Endothelial cell of umbilical vein (primary cell): ENCODE results near the gene IL36B. TPM values are rescaled to one million over a fixed set of nuclear protein-coding genes. Genes with fewer than 3 reads are reported as not detected.

Source experiments
- BruUV-seq: library from RNA; stranded (reverse); fragments of 400-500 nt; replicated peaks from 2 replicates; lab custom pipeline; 2021; lab: Mats Ljungman, UMichigan
- CTCF ChIA-PET: fragments of 300-600, 350-600 bp; sonication (Branson Sonifier 250); formaldehyde crosslinking; loops from one replicate; lab custom pipeline; 2021; ENCODE audit warnings: antibody characterized with exemption, inconsistent platforms; lab: Charles Lee
- POLR2A ChIA-PET: fragments of 300-600, 350-600 bp; sonication (Branson Sonifier 250); formaldehyde crosslinking; loops from one replicate; lab custom pipeline; 2021; ENCODE audit warnings: antibody characterized with exemption, inconsistent platforms; lab: Charles Lee
- DNase-seq: peaks from one replicate; pipeline ENCODE4 v3.0.0-alpha.2; 2011; ENCODE audit warnings: low read depth, low spot score
- FAIRE-seq: peaks from 2 replicates; lab custom pipeline; 2011; peaks lifted over from hg19 to GRCh38; lab: Jason Lieb, UNC
- H2AFZ ChIP-seq: 2 replicates; pipeline ENCODE4 v1.6.0; 2012; ENCODE audit warnings: low read depth, low read length, control low read depth, inconsistent platforms
- H3K27ac ChIP-seq: 2 replicates; pipeline ENCODE4 v1.5.1; 2011; ENCODE audit warnings: low read depth, mild to moderate bottlenecking, control low read depth, low read length, moderate library complexity; ENCODE audit not compliant: insufficient read depth
- H3K27me3 ChIP-seq, 2 experiments: 2 replicates each; pipeline versions ENCODE4 v1.6.0 to v1.6.1; 2011; ENCODE audit warnings: low read length in 2 of 2, mixed read lengths in 1 of 2; ENCODE audit not compliant: control insufficient read depth in 2 of 2, insufficient read depth in 2 of 2
- H3K36me3 ChIP-seq, 2 experiments: 2 replicates in 1 of 2; 3 replicates in 1 of 2; pipeline ENCODE4 v1.5.1; 2011; ENCODE audit warnings: low read length in 2 of 2, mild to moderate bottlenecking in 1 of 2, moderate library complexity in 1 of 2; ENCODE audit not compliant: control insufficient read depth in 2 of 2, insufficient read depth in 2 of 2; ENCODE audit errors: extremely low read depth in 1 of 2
- H3K4me1 ChIP-seq: 3 replicates; pipeline ENCODE4 v1.5.1; 2011; ENCODE audit warnings: mild to moderate bottlenecking, low read length; ENCODE audit not compliant: control insufficient read depth, insufficient read depth; ENCODE audit errors: extremely low read depth
- H3K4me2 ChIP-seq: 2 replicates; pipeline ENCODE4 v1.6.1; 2011; ENCODE audit warnings: low read length, control low read depth, mixed read lengths; ENCODE audit not compliant: insufficient read depth
- H3K4me3 ChIP-seq, 3 experiments: fragments of 200-600 bp in 1 of 3; sonication (generic), shearing (Covaris generic) in 1 of 3; replicated peaks in 1 of 3; 2 replicates each; pipeline ENCODE4 v1.5.1; 2011 to 2016; ENCODE audit warnings: control low read depth in 3 of 3, low read length in 3 of 3, mild to moderate bottlenecking in 2 of 3, inconsistent platforms in 1 of 3, low read depth in 1 of 3, moderate library complexity in 1 of 3; ENCODE audit not compliant: insufficient read depth in 1 of 3
- H3K79me2 ChIP-seq: 2 replicates; pipeline ENCODE4 v1.6.0; 2012; ENCODE audit warnings: low read length, inconsistent platforms; ENCODE audit not compliant: control insufficient read depth, insufficient read depth
- H3K9ac ChIP-seq: replicated peaks from 2 replicates; pipeline ENCODE3; 2011; ENCODE audit warnings: low read length, control low read depth; ENCODE audit not compliant: insufficient read depth; ENCODE audit errors: extremely low read depth
- H3K9me1 ChIP-seq: replicated peaks from 3 replicates; pipeline ENCODE4 v1.6.0; 2011; ENCODE audit warnings: mild to moderate bottlenecking, low read length; ENCODE audit not compliant: control insufficient read depth, insufficient read depth; ENCODE audit errors: extremely low read depth
- H3K9me3 ChIP-seq: replicated peaks from 2 replicates; pipeline ENCODE4 v1.5.1; 2012; ENCODE audit warnings: low read length, inconsistent platforms; ENCODE audit not compliant: control insufficient read depth, insufficient read depth
- H4K20me1 ChIP-seq: replicated peaks from 2 replicates; pipeline ENCODE3; 2011; ENCODE audit warnings: mild to moderate bottlenecking, low read length; ENCODE audit not compliant: control insufficient read depth, insufficient read depth; ENCODE audit errors: extremely low read depth
- EZH2 ChIP-seq: IDR thresholded peaks from 2 replicates; pipeline ENCODE4 v1.6.1; 2012; ENCODE audit warnings: borderline replicate concordance, low read depth, mild to moderate bottlenecking, moderate library complexity, low read length, inconsistent platforms; ENCODE audit not compliant: severe bottlenecking
- FOS ChIP-seq: IDR thresholded peaks from 2 replicates; pipeline ENCODE4 v1.6.1; 2011; ENCODE audit warnings: mild to moderate bottlenecking, low read length, moderate library complexity, borderline replicate concordance; ENCODE audit not compliant: insufficient read depth
- GATA2 ChIP-seq: IDR thresholded peaks from 2 replicates; pipeline ENCODE4 v1.7.0; 2011; ENCODE audit warnings: low read depth, mild to moderate bottlenecking, moderate library complexity, mixed read lengths, low read length; ENCODE audit not compliant: insufficient read length, insufficient read depth
- JUN ChIP-seq: IDR thresholded peaks from 2 replicates; pipeline ENCODE4 v1.6.1; 2011; ENCODE audit warnings: borderline replicate concordance, low read depth; ENCODE audit not compliant: insufficient read length, insufficient read depth
- MYC ChIP-seq: IDR thresholded peaks from one replicate; pipeline ENCODE4 v1.6.1; 2011; ENCODE audit warnings: mild to moderate bottlenecking, low read depth, low read length
- POLR2A ChIP-seq: IDR thresholded peaks from 2 replicates; pipeline ENCODE4 v1.6.1; 2012; ENCODE audit warnings: low read depth, mild to moderate bottlenecking, control low read depth, low read length
- POLR2AphosphoS5 ChIP-seq: IDR thresholded peaks from 2 replicates; pipeline ENCODE4 v1.6.1; 2012; ENCODE audit warnings: low read depth, mild to moderate bottlenecking, control low read depth, low read length, moderate library complexity; ENCODE audit not compliant: insufficient read depth
- dilution Hi-C: fragments of 300-500 bp; cut with MboI; formaldehyde crosslinking; loops from one replicate; pipeline ENCODE4 v1.15.0; 2019; ENCODE audit warnings: low sequenced_read_pairs; ENCODE audit not compliant: extremely low pct_ligation_motif_present
- intact Hi-C: fragments of 100-400 bp; cut with micrococcal nuclease; formaldehyde crosslinking; loops from one replicate; pipeline ENCODE4 v1.10.0; 2022
- polyA plus RNA-seq, 4 experiments: library from polyadenylated mRNA; depleted of rRNA in 3 of 4; stranded (reverse) in 3 of 4; unstranded in 1 of 4; fragments of >200 nt; gene quantifications; 2 replicates each; pipeline versions ENCODE4 v1.2.1 to v1.2.3, GENCODE V29; 2011 to 2012; ENCODE audit warnings: missing spikeins in 1 of 4
- total RNA-seq: library from RNA; stranded (reverse); gene quantifications from 2 replicates; pipeline ENCODE4 v1.2.3, GENCODE V29; 2021
- TF ChIP-seq, protein P1 (sequence below): IDR thresholded peaks from 2 replicates; pipeline ENCODE4 v1.6.1; 2011; ENCODE audit not compliant: insufficient read depth, insufficient read length
- TF ChIP-seq, protein P2 (sequence below), 2 donors: IDR thresholded peaks; 1 replicate in 1 of 2; 2 replicates in 1 of 2; pipeline ENCODE4 v1.5.1; 2011; ENCODE audit warnings: low read length in 2 of 2, mild to moderate bottlenecking in 2 of 2, moderate library complexity in 2 of 2, control low read depth in 1 of 2, inconsistent platforms in 1 of 2, low read depth in 1 of 2; ENCODE audit not compliant: insufficient read depth in 1 of 2; ENCODE audit errors: extremely low read depth in 1 of 2

Gene IL36B
- total and polyA plus RNA-seq, 2 donors (not counting 3 experiments of a cell fraction or from before 2014, with no cell fraction given): not detected

DNA sequence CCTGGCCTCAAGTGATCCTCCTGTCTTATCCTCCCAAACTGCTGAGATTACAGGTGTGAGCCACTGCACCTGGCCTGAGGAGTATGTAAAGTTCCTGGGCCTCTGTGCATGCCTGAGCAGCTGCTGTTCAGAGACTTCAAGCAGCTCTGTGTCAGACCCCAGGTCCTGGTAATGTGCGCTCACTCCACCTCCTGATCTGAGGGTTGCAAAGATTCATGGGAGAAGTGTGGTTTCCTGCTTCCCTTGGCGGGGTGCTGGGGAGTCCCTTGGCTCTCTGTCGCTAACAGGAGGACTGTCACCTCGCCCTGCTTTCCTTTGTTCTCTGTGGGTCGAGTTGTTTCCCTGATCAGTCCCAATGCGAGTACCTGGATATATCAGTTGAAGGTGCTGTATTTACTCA is 56.0 kb downstream of the IL36B start:
- intact Hi-C loops (no loop called here), dilution Hi-C loops (no loop called here)
- no peak for DNase-seq
- CTCF ChIA-PET: no interaction called here
- H3K79me2 ChIP-seq: no peaks in the 10 kb centered on the region
- H2AFZ ChIP-seq: no peak overlapping the region
- H3K9ac ChIP-seq: no peak overlapping the region
- TF ChIP-seq FOS: no peak
- FAIRE-seq: no peak
- POLR2A ChIA-PET: no interaction called here
- H4K20me1 ChIP-seq: no peaks in the 10 kb centered on the region
- H3K4me3 ChIP-seq: no peak overlapping the region
- no TSS peak for BruUV-seq
- H3K36me3 ChIP-seq: no peaks in the 10 kb centered on the region
- no peaks in the 10 kb centered on the region for H3K27me3 ChIP-seq
- no peak overlapping the region for H3K4me2 ChIP-seq
- H3K27ac ChIP-seq: no peak overlapping the region
- no peaks in the 10 kb centered on the region for H3K9me1 ChIP-seq
- H3K9me3 ChIP-seq: peaks cover 2% of the 10 kb centered on the region
- no peaks in the 10 kb centered on the region for H3K4me1 ChIP-seq

DNA sequence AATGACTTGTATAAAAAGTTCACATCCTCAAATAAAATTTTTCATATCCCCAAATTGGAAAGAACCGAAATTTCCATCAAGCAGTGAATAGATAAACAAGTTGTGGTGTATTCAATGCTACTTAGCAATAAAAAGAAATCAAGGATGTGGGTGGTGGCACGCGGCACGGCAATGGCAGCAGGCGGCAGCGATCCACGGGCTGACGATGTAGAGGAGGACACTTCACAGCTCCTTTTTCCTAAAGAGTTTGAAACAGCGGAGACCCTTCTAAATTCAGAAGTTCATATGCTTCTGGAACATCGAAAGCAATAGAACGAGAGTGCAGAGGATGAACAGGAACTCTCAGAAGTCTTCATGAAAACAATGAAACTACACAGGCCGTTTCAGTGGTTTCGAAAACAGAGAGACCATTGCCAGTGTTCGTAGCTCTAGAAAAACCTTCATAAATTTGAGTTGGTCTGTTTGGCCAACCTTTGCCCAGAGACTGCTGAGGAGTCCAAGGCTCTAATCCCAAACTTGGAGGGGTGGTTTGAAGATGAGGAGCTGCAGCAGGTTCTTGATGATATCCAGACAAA is 57.2 kb downstream of the IL36B start:
- Histone ChIP-seq H3K9me1 (no peaks in the 10 kb centered on the region), H3K79me2 (no peaks in the 10 kb centered on the region), H3K4me3 (no peak overlapping the region), H3K27ac (no peak overlapping the region), H2AFZ (no peak overlapping the region), H3K9me3 (peaks cover 2% of the 10 kb centered on the region), H3K9ac (no peak overlapping the region), H3K27me3 (no peaks in the 10 kb centered on the region), H3K4me1 (no peaks in the 10 kb centered on the region), H3K36me3 (no peaks in the 10 kb centered on the region), H4K20me1 (no peaks in the 10 kb centered on the region), H3K4me2 (no peak overlapping the region)
- dilution Hi-C loops: no loop called here
- no peak for TF ChIP-seq POLR2A
- no peak for TF ChIP-seq POLR2AphosphoS5
- TF ChIP-seq FOS: no peak
- no peak for TF ChIP-seq MYC
- TF ChIP-seq GATA2: no peak
- no peak for TF ChIP-seq JUN
- TF ChIP-seq, protein P1, sequence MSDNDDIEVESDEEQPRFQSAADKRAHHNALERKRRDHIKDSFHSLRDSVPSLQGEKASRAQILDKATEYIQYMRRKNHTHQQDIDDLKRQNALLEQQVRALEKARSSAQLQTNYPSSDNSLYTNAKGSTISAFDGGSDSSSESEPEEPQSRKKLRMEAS: no peak
- TF ChIP-seq EZH2: no peak
- TF ChIP-seq, protein P2, sequence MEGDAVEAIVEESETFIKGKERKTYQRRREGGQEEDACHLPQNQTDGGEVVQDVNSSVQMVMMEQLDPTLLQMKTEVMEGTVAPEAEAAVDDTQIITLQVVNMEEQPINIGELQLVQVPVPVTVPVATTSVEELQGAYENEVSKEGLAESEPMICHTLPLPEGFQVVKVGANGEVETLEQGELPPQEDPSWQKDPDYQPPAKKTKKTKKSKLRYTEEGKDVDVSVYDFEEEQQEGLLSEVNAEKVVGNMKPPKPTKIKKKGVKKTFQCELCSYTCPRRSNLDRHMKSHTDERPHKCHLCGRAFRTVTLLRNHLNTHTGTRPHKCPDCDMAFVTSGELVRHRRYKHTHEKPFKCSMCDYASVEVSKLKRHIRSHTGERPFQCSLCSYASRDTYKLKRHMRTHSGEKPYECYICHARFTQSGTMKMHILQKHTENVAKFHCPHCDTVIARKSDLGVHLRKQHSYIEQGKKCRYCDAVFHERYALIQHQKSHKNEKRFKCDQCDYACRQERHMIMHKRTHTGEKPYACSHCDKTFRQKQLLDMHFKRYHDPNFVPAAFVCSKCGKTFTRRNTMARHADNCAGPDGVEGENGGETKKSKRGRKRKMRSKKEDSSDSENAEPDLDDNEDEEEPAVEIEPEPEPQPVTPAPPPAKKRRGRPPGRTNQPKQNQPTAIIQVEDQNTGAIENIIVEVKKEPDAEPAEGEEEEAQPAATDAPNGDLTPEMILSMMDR (IDR thresholded peaks at IDR 0.05; ENCODE audit: extremely low read depth in 1 of 2, insufficient read depth in 1 of 2, low read depth in 1 of 2, low read length in 2 of 2): no peak
- no peak for FAIRE-seq
- ChIA-PET POLR2A (no interaction called here), CTCF (no interaction called here)
- no peak for DNase-seq
- intact Hi-C loops: no loop called here
- no TSS peak for BruUV-seq
